22Rv1 (cell line): Measurements from ENCODE around the gene WWOX.

ENCODE experiments used
- CTCF ChIP-seq: fragments of 450-650 bp; IDR thresholded peaks from 2 replicates; pipeline ENCODE4 v1.5.1; 2017; ENCODE audit warnings: mild to moderate bottlenecking
- ZFX ChIP-seq: fragments of 450-650 bp; IDR thresholded peaks from 2 replicates; pipeline ENCODE4 v1.6.1; 2017; ENCODE audit warnings: antibody characterized with exemption, borderline replicate concordance

GRCh38 chr16:78507576-78507975 lies 408.1 kb downstream of the WWOX start:
- TF ChIP-seq CTCF: no peak
- no peak for TF ChIP-seq ZFX
